Lung (tissue), 12 donors: ENCODE measurements around the gene SMAD6. TPM values are rescaled to one million over a fixed set of nuclear protein-coding genes. Genes with fewer than 3 reads are reported as not detected.
A peak's percentile ranks its signal among the peaks of the same experiment; 100 is the strongest.

Source experiments
- ATAC-seq: fragments of 200-7000 bp; cut with Tn5 transposase; one replicate; pipeline ENCODE4 v1.9.1; 2020; ENCODE audit warnings: moderate number of reproducible peaks; ENCODE audit not compliant: insufficient read depth, low FRiP score
- DNase-seq, 3 donors: peaks; one replicate each; pipeline ENCODE4 v3.0.0-alpha.2; 2013 to 2017
- H3K27ac ChIP-seq, 2 donors: one replicate each; pipeline ENCODE4 v1.5.1; 2013; ENCODE audit warnings: mild to moderate bottlenecking in 2 of 2, moderate library complexity in 2 of 2, control low read depth in 1 of 2, inconsistent platforms in 1 of 2, low read depth in 1 of 2, low read length in 1 of 2
- H3K27me3 ChIP-seq, 3 donors: one replicate each; pipeline ENCODE4 v1.5.1; 2013; ENCODE audit warnings: low read length in 2 of 3; ENCODE audit not compliant: control insufficient read depth in 3 of 3, insufficient read depth in 3 of 3
- H3K36me3 ChIP-seq, 4 donors: one replicate each; pipeline ENCODE4 v1.5.1; 2013; ENCODE audit warnings: low read length in 4 of 4, mild to moderate bottlenecking in 1 of 4, moderate library complexity in 1 of 4; ENCODE audit not compliant: control insufficient read depth in 4 of 4, insufficient read depth in 4 of 4
- H3K4me1 ChIP-seq, 5 donors: one replicate each; pipeline ENCODE4 v1.5.1; 2013; ENCODE audit warnings: low read length in 5 of 5, mild to moderate bottlenecking in 2 of 5, moderate library complexity in 1 of 5; ENCODE audit not compliant: control insufficient read depth in 5 of 5, insufficient read depth in 5 of 5
- H3K4me3 ChIP-seq: one replicate; pipeline ENCODE4 v1.5.1; 2013; ENCODE audit warnings: mild to moderate bottlenecking, control low read depth, moderate library complexity
- H3K9ac ChIP-seq, 2 donors: one replicate each; pipeline ENCODE4 v1.5.1; 2013; ENCODE audit warnings: low read length in 2 of 2, control low read depth in 1 of 2; ENCODE audit not compliant: insufficient read depth in 1 of 2
- H3K9me3 ChIP-seq, 4 donors: one replicate each; pipeline ENCODE4 v1.5.1; 2013; ENCODE audit warnings: low read length in 3 of 4, mild to moderate bottlenecking in 1 of 4, moderate library complexity in 1 of 4; ENCODE audit not compliant: control insufficient read depth in 4 of 4, insufficient read depth in 3 of 4
- CTCF ChIP-seq: IDR thresholded peaks from 2 replicates; pipeline ENCODE4 v1.5.1; 2012; ENCODE audit warnings: mild to moderate bottlenecking; ENCODE audit errors: control extremely low read depth, extremely low read depth
- WGBS, 2 donors: extraction: QIAGEN DNeasy Blood & Tissue Kit; methylation state at CpG; one replicate each; pipeline ENCODE4 v1.1.7; 2013; 5-methylcytosine and 5-hydroxymethylcytosine counted together
- polyA plus RNA-seq, 2 donors: library from polyadenylated mRNA; stranded (reverse); fragments of 200-250 nt; gene quantifications; one replicate each; pipeline ENCODE4 v1.2.1, GENCODE V29; 2013
- total RNA-seq, 2 donors: library from RNA; depleted of rRNA in 1 of 2; stranded (reverse); fragments of >200 nt in 1 of 2; gene quantifications; one replicate each; pipeline ENCODE4 v1.2.1, GENCODE V29; 2014 to 2021
- donor health status: control.
- donor health status: control.
- donor health status: Bipolar disorder and iron deficiency.
- donor health status: healthy.
- donor health status: DM: yes; HTN: yes; CAD: no.

The SMAD6 gene
- total and polyA plus RNA-seq, 4 donors = 24.2 to 67.9 (median 59.1) TPM

- Histone ChIP-seq H3K4me3 (peak overlapping the region; percentile 54), H3K27ac (peak overlapping the region; percentile 24 to 84), H3K9ac (peak overlapping the region in 1 of 2 donors; percentile 77), H3K27me3 (no peaks in the 10 kb centered on the region), H3K9me3 (no peaks in the 10 kb centered on the region), H3K4me1 (peaks cover 0 to 34% (median 2%) of the 10 kb centered on the region in 5 donors), H3K36me3 (peaks cover 0 to 10% (median 4%) of the 10 kb centered on the region in 4 donors)
- DNase-seq = no peak
- ATAC-seq = no peak
- no peak for TF ChIP-seq CTCF
- WGBS, 2 donors = 8 to 9% methylated on average over 13 of the region's 13 CpGs
These were observed 1.6 kb upstream of the SMAD6 start for GRCh38 chr15:66700412-66700801.

- TF ChIP-seq CTCF = no peak
- H3K4me1 ChIP-seq = peaks cover 0 to 40% (median 7%) of the 10 kb centered on the region in 5 donors
- H3K36me3 ChIP-seq = peaks cover 0 to 13% (median 5%) of the 10 kb centered on the region in 4 donors
- H3K4me3 ChIP-seq = peak overlapping the region; percentile 54
- no peaks in the 10 kb centered on the region for H3K9me3 ChIP-seq
- DNase-seq = peak; percentile 98 to 99 (median 98)
- no peaks in the 10 kb centered on the region for H3K27me3 ChIP-seq
- WGBS, 2 donors = 0% methylated on average over 47 to 59 of the region's 68 CpGs
- H3K27ac ChIP-seq = peak overlapping the region; percentile 91 to 93
- peak; percentile 86 for ATAC-seq
- H3K9ac ChIP-seq = peak overlapping the region in 1 of 2 donors; percentile 77
These were observed 1.1 kb upstream of the SMAD6 start for GRCh38 chr15:66700802-66701421.

GRCh38 chr15:66701422-66702034 lies 508 bp upstream of the SMAD6 start:
- peak; percentile 42 for ATAC-seq
- no peak for TF ChIP-seq CTCF
- WGBS, 2 donors = 0% methylated on average over 47 to 48 of the region's 48 CpGs

More at GRCh38 chr15:66701422-66702034, 508 bp upstream of the SMAD6 start:
- H3K27ac ChIP-seq = peak overlapping the region; percentile 91 to 93
- H3K27me3 ChIP-seq = no peaks in the 10 kb centered on the region
- H3K9me3 ChIP-seq = no peaks in the 10 kb centered on the region
- no peak overlapping the region for H3K9ac ChIP-seq
- H3K4me3 ChIP-seq = peak overlapping the region; percentile 44
- peak in 2 of 3 donors; percentile 76 to 80 for DNase-seq
- peaks cover 0 to 13% (median 6%) of the 10 kb centered on the region in 4 donors for H3K36me3 ChIP-seq
- peaks cover 0 to 46% (median 13%) of the 10 kb centered on the region in 5 donors for H3K4me1 ChIP-seq
